Myometrial cell (primary cell): ENCODE measurements around the gene PIP4K2A. TPM values are rescaled to one million over a fixed set of nuclear protein-coding genes. Genes with fewer than 3 reads are reported as not detected.

Experiments used
- total RNA-seq: library from RNA; depleted of rRNA; stranded (reverse); fragments of >200 nt; gene quantifications from 2 replicates; pipeline ENCODE4 v1.2.3, GENCODE V29; 2015

PIP4K2A gene
- 15.8 and 17.0 TPM in 2 replicates for total RNA-seq

DNA sequence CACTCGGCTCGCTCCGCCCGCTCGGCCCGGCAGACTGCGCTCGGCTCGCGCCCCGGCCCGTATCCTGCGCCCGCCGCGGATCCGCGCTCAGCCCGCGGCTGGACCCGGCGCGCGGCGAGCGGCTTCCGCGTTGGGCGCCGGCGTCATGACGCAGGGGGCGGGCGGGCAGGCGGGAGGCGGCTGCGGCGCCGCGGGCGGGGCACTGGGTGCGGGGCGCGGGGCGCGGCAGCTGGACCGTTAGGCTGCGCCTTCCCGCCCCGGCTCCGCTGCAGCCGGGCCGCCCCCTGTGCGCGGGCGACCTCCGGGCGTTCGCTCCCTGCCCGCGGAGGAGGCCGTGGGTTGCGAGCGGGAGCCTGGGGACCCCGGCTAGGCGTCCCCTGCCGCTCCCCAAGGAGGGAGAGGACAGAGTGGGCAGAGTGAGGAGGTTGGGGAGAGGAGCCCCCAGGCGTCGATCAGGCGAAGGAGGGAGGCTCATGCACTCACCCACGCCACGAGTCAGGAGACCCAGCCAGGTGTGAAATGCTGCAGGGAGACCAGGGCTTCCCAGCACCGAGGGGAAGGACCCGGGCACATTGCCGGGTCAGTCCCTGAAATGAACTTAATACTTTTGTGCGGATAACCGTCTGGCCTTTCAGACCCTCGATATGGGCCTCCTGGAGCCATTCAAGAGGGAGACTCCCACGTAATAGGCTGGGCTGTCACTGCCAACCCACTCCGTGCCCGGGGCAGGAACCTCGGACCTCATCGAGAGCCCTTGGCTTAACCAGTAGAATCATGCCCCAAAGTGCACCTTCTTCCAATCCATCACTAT lies at the start of gene PIP4K2A:
Gene PIP4K2A, minus strand, starts transcription at position 100 of the 811 bp plus-strand sequence. CDS start 252 bp downstream, outside the sequence.

Other genes with a start within 250 kb of the PIP4K2A start
- gene ARMC3, start 213.5 kb upstream of the PIP4K2A start, total RNA-seq: not detected in 2 replicates